ENCODE results near the gene MAP3K5.

The MAP3K5 gene

DNA sequence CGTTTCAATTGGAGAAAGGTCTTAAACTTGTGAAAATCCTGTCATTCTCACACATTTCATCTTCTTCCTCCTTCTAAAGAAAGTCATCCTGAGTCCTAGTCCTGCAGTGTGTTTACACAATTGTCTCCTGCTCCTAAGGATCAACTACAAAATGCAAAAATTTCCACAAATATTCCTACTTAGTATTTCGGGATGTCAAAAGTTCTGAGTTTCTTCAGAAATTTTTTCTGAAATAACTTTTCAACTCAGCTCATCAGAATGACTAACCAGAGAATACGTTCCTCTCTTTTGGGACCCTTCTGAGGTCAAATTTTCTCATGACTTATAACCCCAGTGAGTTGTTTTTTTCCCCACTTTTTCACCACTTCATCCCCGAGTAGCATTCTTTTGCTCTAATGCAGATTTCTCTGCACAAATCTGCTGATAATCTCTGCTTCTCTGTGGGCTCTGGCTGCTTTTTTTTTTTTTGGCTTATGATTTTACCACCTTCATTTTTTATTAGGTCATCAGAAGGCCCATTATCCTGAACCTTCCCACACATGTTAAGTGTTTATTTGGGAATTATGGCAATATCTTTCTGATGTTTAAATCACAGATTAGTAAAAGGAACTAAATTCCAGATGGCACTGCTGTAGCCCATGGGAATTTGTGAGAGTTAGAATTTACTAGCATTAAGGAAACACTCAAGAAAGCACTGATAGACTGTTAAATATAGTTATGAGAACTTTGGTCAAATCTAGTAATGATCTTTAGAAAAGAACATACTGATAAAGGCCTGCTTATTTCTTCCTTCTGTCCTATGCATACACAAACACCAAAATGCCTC is 41.4 kb downstream of the MAP3K5 start:
- no peak for ATAC-seq

DNA sequence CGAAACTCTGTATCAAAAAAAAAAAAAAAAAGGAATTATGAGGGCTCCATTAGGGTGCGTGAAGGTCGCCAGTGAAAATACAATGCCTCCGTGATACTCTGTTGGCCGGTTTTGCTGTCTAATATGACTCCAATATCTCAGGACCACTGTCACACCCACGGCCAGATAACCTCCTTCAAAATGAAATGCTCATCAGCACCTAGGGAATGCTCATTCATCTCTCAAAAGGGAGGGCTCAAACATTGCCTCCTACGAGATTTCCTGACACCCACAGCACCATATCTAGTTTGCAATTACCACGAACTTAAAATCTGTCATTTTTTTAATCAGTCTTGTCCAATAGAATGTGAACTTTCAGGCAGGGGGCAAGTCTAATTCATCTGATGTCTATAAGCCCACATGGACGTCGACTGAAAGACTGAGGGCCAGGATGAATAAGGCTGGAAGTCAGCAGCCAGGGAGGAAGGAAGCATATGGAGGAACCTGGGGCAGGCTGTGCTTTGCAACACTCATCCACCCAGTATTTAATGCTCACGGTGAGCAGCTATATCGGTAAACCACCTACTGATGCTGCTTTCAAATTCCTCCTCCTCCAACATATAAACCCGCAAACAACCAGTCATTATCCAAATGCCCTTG is 42.8 kb downstream of the MAP3K5 start:
- no peak for TF ChIP-seq ZFP3 (CRISPR knock-in tag; IDR thresholded peaks at IDR 0.05)
- TF ChIP-seq, protein P1, sequence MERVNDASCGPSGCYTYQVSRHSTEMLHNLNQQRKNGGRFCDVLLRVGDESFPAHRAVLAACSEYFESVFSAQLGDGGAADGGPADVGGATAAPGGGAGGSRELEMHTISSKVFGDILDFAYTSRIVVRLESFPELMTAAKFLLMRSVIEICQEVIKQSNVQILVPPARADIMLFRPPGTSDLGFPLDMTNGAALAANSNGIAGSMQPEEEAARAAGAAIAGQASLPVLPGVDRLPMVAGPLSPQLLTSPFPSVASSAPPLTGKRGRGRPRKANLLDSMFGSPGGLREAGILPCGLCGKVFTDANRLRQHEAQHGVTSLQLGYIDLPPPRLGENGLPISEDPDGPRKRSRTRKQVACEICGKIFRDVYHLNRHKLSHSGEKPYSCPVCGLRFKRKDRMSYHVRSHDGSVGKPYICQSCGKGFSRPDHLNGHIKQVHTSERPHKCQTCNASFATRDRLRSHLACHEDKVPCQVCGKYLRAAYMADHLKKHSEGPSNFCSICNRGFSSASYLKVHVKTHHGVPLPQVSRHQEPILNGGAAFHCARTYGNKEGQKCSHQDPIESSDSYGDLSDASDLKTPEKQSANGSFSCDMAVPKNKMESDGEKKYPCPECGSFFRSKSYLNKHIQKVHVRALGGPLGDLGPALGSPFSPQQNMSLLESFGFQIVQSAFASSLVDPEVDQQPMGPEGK (CRISPR knock-in tag; IDR thresholded peaks at IDR 0.05; ENCODE audit: borderline replicate concordance): no peak
- no peak for TF ChIP-seq TOX (CRISPR knock-in tag; IDR thresholded peaks at IDR 0.05; ENCODE audit: borderline replicate concordance)
- TF ChIP-seq ARNTL (CRISPR knock-in tag; IDR thresholded peaks at IDR 0.05; ENCODE audit: borderline replicate concordance, low read depth): no peak
- TF ChIP-seq SNAI2 (CRISPR knock-in tag; IDR thresholded peaks at IDR 0.05): no peak
- TF ChIP-seq, protein P2, sequence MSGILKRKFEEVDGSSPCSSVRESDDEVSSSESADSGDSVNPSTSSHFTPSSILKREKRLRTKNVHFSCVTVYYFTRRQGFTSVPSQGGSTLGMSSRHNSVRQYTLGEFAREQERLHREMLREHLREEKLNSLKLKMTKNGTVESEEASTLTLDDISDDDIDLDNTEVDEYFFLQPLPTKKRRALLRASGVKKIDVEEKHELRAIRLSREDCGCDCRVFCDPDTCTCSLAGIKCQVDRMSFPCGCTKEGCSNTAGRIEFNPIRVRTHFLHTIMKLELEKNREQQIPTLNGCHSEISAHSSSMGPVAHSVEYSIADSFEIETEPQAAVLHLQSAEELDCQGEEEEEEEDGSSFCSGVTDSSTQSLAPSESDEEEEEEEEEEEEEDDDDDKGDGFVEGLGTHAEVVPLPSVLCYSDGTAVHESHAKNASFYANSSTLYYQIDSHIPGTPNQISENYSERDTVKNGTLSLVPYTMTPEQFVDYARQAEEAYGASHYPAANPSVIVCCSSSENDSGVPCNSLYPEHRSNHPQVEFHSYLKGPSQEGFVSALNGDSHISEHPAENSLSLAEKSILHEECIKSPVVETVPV (CRISPR knock-in tag; IDR thresholded peaks at IDR 0.05): no peak
- no peak for TF ChIP-seq ZC3H10 (CRISPR knock-in tag; IDR thresholded peaks at IDR 0.05)
- no peak for TF ChIP-seq OSR1 (CRISPR knock-in tag; IDR thresholded peaks at IDR 0.05)
- no peak for TF ChIP-seq BACH2 (CRISPR knock-in tag; IDR thresholded peaks at IDR 0.05; ENCODE audit: borderline replicate concordance)
- TF ChIP-seq ZNF70 (CRISPR knock-in tag; IDR thresholded peaks at IDR 0.05): no peak
- TF ChIP-seq ISL1 (CRISPR knock-in tag; IDR thresholded peaks at IDR 0.05): no peak
- no peak for TF ChIP-seq ZFP30 (CRISPR knock-in tag; IDR thresholded peaks at IDR 0.05)
- TF ChIP-seq, protein P3, sequence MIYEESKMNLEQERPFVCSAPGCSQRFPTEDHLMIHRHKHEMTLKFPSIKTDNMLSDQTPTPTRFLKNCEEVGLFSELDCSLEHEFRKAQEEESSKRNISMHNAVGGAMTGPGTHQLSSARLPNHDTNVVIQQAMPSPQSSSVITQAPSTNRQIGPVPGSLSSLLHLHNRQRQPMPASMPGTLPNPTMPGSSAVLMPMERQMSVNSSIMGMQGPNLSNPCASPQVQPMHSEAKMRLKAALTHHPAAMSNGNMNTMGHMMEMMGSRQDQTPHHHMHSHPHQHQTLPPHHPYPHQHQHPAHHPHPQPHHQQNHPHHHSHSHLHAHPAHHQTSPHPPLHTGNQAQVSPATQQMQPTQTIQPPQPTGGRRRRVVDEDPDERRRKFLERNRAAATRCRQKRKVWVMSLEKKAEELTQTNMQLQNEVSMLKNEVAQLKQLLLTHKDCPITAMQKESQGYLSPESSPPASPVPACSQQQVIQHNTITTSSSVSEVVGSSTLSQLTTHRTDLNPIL (CRISPR knock-in tag; IDR thresholded peaks at IDR 0.05; ENCODE audit: low read depth): no peak
- TF ChIP-seq RARB (CRISPR knock-in tag; IDR thresholded peaks at IDR 0.05): no peak
- no peak for ATAC-seq

More for the DNA sequence above, 41.4 kb downstream of the MAP3K5 start:
- TF ChIP-seq ISL1 (CRISPR knock-in tag; IDR thresholded peaks at IDR 0.05) (no peak), ZNF8 (CRISPR knock-in tag; IDR thresholded peaks at IDR 0.05) (no peak), SNAI2 (CRISPR knock-in tag; IDR thresholded peaks at IDR 0.05) (no peak), ESRRG (CRISPR knock-in tag; IDR thresholded peaks at IDR 0.05) (no peak), BACH2 (CRISPR knock-in tag; IDR thresholded peaks at IDR 0.05; ENCODE audit: borderline replicate concordance) (no peak), ZNF565 (CRISPR knock-in tag; conservative IDR thresholded peaks at IDR 0.05; ENCODE audit: low read depth) (no peak), ZFP3 (CRISPR knock-in tag; IDR thresholded peaks at IDR 0.05) (no peak), ARNTL (CRISPR knock-in tag; IDR thresholded peaks at IDR 0.05; ENCODE audit: borderline replicate concordance, low read depth) (no peak), ZNF70 (CRISPR knock-in tag; IDR thresholded peaks at IDR 0.05) (no peak), CSDC2 (CRISPR knock-in tag; IDR thresholded peaks at IDR 0.05) (no peak), OSR1 (CRISPR knock-in tag; IDR thresholded peaks at IDR 0.05) (no peak), ZFP30 (CRISPR knock-in tag; IDR thresholded peaks at IDR 0.05) (no peak), TOX (CRISPR knock-in tag; IDR thresholded peaks at IDR 0.05; ENCODE audit: borderline replicate concordance) (no peak), RARB (CRISPR knock-in tag; IDR thresholded peaks at IDR 0.05) (no peak)
- TF ChIP-seq, protein P4, sequence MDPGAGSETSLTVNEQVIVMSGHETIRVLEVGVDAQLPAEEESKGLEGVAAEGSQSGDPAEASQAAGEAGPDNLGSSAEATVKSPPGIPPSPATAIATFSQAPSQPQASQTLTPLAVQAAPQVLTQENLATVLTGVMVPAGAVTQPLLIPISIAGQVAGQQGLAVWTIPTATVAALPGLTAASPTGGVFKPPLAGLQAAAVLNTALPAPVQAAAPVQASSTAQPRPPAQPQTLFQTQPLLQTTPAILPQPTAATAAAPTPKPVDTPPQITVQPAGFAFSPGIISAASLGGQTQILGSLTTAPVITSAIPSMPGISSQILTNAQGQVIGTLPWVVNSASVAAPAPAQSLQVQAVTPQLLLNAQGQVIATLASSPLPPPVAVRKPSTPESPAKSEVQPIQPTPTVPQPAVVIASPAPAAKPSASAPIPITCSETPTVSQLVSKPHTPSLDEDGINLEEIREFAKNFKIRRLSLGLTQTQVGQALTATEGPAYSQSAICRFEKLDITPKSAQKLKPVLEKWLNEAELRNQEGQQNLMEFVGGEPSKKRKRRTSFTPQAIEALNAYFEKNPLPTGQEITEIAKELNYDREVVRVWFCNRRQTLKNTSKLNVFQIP (CRISPR knock-in tag; IDR thresholded peaks at IDR 0.05; ENCODE audit: borderline replicate concordance, low read depth): no peak
- TF ChIP-seq, protein P2 (CRISPR knock-in tag; IDR thresholded peaks at IDR 0.05): no peak
- TF ChIP-seq, protein P3 (CRISPR knock-in tag; IDR thresholded peaks at IDR 0.05; ENCODE audit: low read depth): no peak
